Small intestine (tissue), 7 donors: ENCODE measurements around the gene SLC35C1. TPM values are rescaled to one million over a fixed set of nuclear protein-coding genes. Genes with fewer than 3 reads are reported as not detected.

Experiments used
- DNase-seq, 2 donors: peaks; one replicate each; pipeline versions ENCODE4 v3.0.0 to v3.0.0-alpha.2; 2013
- FAIRE-seq: peaks from 2 replicates; lab custom pipeline; 2012; peaks lifted over from hg19 to GRCh38; lab: Jason Lieb, UNC
- H3K27ac ChIP-seq, 3 donors: one replicate each; pipeline ENCODE4 v1.5.1; 2013; ENCODE audit warnings: low read length in 2 of 3, mild to moderate bottlenecking in 2 of 3, control low read depth in 1 of 3, inconsistent platforms in 1 of 3, low read depth in 1 of 3, moderate library complexity in 1 of 3
- H3K27me3 ChIP-seq, 3 donors: one replicate each; pipeline ENCODE4 v1.6.1; 2013; ENCODE audit warnings: low read length in 3 of 3, inconsistent platforms in 1 of 3; ENCODE audit not compliant: control insufficient read depth in 3 of 3, insufficient read depth in 3 of 3
- H3K36me3 ChIP-seq, 3 donors: one replicate each; pipeline ENCODE4 v1.6.1; 2013; ENCODE audit warnings: low read length in 3 of 3, inconsistent platforms in 1 of 3, low read depth in 1 of 3, mild to moderate bottlenecking in 1 of 3, moderate library complexity in 1 of 3; ENCODE audit not compliant: control insufficient read depth in 3 of 3, insufficient read depth in 2 of 3
- H3K4me1 ChIP-seq, 3 donors: one replicate each; pipeline ENCODE4 v1.6.1; 2013; ENCODE audit warnings: low read length in 2 of 3, inconsistent platforms in 1 of 3, low read depth in 1 of 3, mild to moderate bottlenecking in 1 of 3, moderate library complexity in 1 of 3; ENCODE audit not compliant: control insufficient read depth in 3 of 3, insufficient read depth in 2 of 3
- H3K4me3 ChIP-seq, 3 donors: one replicate each; pipeline ENCODE4 v1.5.1; 2013; ENCODE audit warnings: low read length in 3 of 3, control low read depth in 1 of 3, inconsistent platforms in 1 of 3, low read depth in 1 of 3, mild to moderate bottlenecking in 1 of 3, moderate library complexity in 1 of 3
- H3K9me3 ChIP-seq, 2 donors: one replicate each; pipeline ENCODE4 v1.6.1; 2013; ENCODE audit warnings: low read depth in 1 of 2, low read length in 1 of 2; ENCODE audit not compliant: control insufficient read depth in 2 of 2, insufficient read depth in 1 of 2
- WGBS, 3 donors: extraction: QIAGEN DNeasy Blood & Tissue Kit; methylation state at CpG; one replicate each; pipeline ENCODE4 v1.1.7; 2013; 5-methylcytosine and 5-hydroxymethylcytosine counted together
- polyA plus RNA-seq, 4 donors: library from polyadenylated mRNA; stranded (reverse) in 3 of 4; unstranded in 1 of 4; fragments of 200-250 nt in 3 of 4; fragments of 120-200 nt in 1 of 4; gene quantifications; one replicate each; pipeline versions ENCODE4 v1.2.1 to v1.2.3, GENCODE V29; 2013
- donor health status: healthy with polysubstance abuse.
- donor health status: control.
- donor health status: control.
- donor health status: Bipolar disorder and iron deficiency.
- donor health status: healthy.

SLC35C1 gene
- polyA plus RNA-seq, 4 donors, result 12.3 to 35.2 (median 23.4) TPM

DNA sequence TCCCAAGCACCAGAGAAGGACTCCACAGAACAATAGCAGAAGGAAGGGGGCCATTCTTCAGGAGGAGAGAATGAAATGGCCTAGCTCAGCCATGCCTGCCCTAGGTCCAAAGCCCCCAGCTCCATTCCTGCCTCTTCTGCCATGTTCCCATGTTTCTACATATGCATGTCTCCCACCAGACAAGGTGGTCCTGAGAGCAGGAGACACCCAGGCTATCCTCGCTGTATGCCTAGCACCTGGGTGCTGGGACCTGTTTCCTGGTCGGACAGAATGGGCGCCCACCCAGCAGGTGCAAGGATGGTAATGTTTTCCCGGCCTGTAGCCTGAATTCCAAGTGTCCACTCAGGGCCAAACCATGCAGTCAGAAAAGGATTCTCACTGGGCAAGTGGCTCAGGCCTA, 30.2 kb upstream of the SLC35C1 start:
- FAIRE-seq (no peak), DNase-seq (no peak)
- 85 to 93% (median 86%) methylated on average over 4 of the region's 4 CpGs for WGBS, 3 donors

GRCh38 chr11:45777127-45777969, 27.6 kb upstream of the SLC35C1 start:
- Histone ChIP-seq H3K4me3 (no peak overlapping the region), H3K27me3 (no peaks in the 10 kb centered on the region), H3K36me3 (no peaks in the 10 kb centered on the region), H3K27ac (no peak overlapping the region), H3K9me3 (no peaks in the 10 kb centered on the region), H3K4me1 (no peaks in the 10 kb centered on the region)
- DNase-seq (no peak), FAIRE-seq (no peak)
- WGBS, 3 donors, result 36 to 63% (median 54%) methylated on average over 9 of the region's 9 CpGs

More for the DNA sequence above, 30.2 kb upstream of the SLC35C1 start:
- H3K27me3 ChIP-seq, result no peaks in the 10 kb centered on the region
- H3K4me3 ChIP-seq, result no peak overlapping the region
- no peak overlapping the region for H3K27ac ChIP-seq
- no peaks in the 10 kb centered on the region for H3K36me3 ChIP-seq
- no peaks in the 10 kb centered on the region for H3K9me3 ChIP-seq
- H3K4me1 ChIP-seq, result no peaks in the 10 kb centered on the region

DNA sequence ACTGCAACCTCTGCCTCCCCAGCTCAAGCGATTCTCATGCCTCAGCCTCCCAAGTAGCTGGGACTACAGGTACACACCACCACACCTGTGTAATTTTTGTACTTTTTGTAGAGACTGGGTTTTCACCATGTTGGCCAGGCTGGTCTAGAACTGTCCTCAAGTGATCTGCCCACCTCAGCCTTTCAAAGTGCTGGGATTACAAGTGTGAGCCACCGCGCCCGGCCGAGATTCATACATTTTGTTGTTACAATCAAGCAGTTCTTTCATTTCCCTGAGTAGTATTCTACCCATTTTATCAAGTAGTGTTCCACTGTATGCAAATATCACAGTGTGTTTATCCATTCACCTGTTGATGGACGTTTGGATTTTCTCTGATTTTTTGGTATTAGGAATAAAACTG, 26.6 kb upstream of the SLC35C1 start:
- no peaks in the 10 kb centered on the region for H3K9me3 ChIP-seq
- no peak overlapping the region for H3K4me3 ChIP-seq
- no peaks in the 10 kb centered on the region for H3K36me3 ChIP-seq
- DNase-seq, result no peak
- no peak overlapping the region for H3K27ac ChIP-seq
- WGBS, 3 donors, result 87 to 89% (median 88%) methylated on average over 6 of the region's 6 CpGs
- no peaks in the 10 kb centered on the region for H3K4me1 ChIP-seq
- no peak for FAIRE-seq
- no peaks in the 10 kb centered on the region for H3K27me3 ChIP-seq

- Histone ChIP-seq H3K9me3 (no peaks in the 10 kb centered on the region), H3K27me3 (no peaks in the 10 kb centered on the region), H3K27ac (no peak overlapping the region), H3K4me3 (no peak overlapping the region), H3K4me1 (no peaks in the 10 kb centered on the region), H3K36me3 (no peaks in the 10 kb centered on the region)
- no peak for DNase-seq
- WGBS, 3 donors, result 43 to 75% (median 57%) methylated on average over 5 of the region's 5 CpGs
- FAIRE-seq, result no peak
These were observed 25.3 kb upstream of the SLC35C1 start for GRCh38 chr11:45779602-45780001.

DNA sequence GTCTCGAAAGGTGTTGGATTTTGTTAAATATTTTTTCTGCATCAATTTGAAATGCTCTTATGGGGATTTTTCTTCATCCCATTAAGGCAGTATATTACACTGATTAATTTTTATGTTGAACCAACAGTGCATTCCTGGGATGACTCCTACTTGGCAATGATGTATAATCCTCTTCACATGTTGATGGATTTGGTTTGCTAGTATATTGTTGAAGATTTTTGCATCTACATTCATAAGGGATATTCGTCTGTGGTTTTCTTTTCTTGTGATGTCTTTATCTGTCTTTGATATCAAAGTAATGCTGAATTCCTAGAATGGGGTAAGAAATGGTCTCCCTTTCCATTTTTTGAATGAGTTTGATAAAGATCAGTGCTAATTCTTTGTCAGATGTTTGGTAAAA, 18.7 kb upstream of the SLC35C1 start:
- Histone ChIP-seq H3K27me3 (no peaks in the 10 kb centered on the region), H3K36me3 (no peaks in the 10 kb centered on the region), H3K27ac (no peak overlapping the region), H3K9me3 (peaks cover 0 to 3% of the 10 kb centered on the region in 2 donors), H3K4me3 (no peak overlapping the region), H3K4me1 (no peaks in the 10 kb centered on the region)
- WGBS, 3 donors, result 73 to 78% (median 78%) methylated on average over 2 of the region's 2 CpGs
- DNase-seq (no peak), FAIRE-seq (no peak)

- peaks cover 0 to 3% of the 10 kb centered on the region in 2 donors for H3K9me3 ChIP-seq
- no peak for DNase-seq
- H3K27me3 ChIP-seq, result no peaks in the 10 kb centered on the region
- no peaks in the 10 kb centered on the region for H3K36me3 ChIP-seq
- no peak overlapping the region for H3K4me3 ChIP-seq
- H3K4me1 ChIP-seq, result no peaks in the 10 kb centered on the region
- no peak overlapping the region for H3K27ac ChIP-seq
- WGBS, 3 donors, result 66 to 87% (median 71%) methylated on average over 3 of the region's 3 CpGs
- FAIRE-seq, result no peak
These were observed 16.1 kb upstream of the SLC35C1 start for GRCh38 chr11:45788887-45789286.

- Histone ChIP-seq H3K27ac (no peak overlapping the region), H3K4me3 (no peak overlapping the region), H3K9me3 (peaks cover 0 to 3% of the 10 kb centered on the region in 2 donors), H3K36me3 (no peaks in the 10 kb centered on the region), H3K27me3 (no peaks in the 10 kb centered on the region), H3K4me1 (no peaks in the 10 kb centered on the region)
- WGBS, 3 donors, result 77 to 100% (median 88%) methylated on average over 1 of the region's 1 CpG
- FAIRE-seq, result no peak
- no peak for DNase-seq
These were observed 13.4 kb upstream of the SLC35C1 start for GRCh38 chr11:45791524-45791923.

DNA sequence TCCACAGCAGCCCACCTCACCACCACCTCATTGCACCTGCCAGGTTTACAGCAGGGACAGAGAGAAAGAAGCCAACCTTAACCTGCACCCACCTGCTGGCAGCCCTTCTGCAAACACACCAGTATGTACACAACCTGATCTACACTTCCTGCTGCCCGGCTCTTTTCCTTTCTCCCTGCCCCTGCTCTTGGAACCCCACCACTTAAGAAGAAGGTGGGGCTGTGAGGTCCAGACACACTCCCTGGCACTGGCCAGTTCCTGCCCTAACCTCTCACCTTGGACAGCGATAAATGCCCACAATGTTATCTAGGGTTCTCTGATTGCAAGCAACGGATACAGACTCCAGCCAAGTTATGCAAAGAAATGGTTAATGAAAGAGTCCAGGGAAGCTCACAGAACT, 10.8 kb upstream of the SLC35C1 start:
- Histone ChIP-seq H3K27ac (no peak overlapping the region), H3K27me3 (no peaks in the 10 kb centered on the region), H3K36me3 (no peaks in the 10 kb centered on the region), H3K4me3 (no peak overlapping the region), H3K9me3 (no peaks in the 10 kb centered on the region), H3K4me1 (no peaks in the 10 kb centered on the region)
- DNase-seq (no peak), FAIRE-seq (no peak)
- WGBS, 3 donors, result 21 to 41% (median 31%) methylated on average over 3 of the region's 3 CpGs
